HG02973 (cell line): ENCODE data around the gene FHL2.
"Not testable (repeated sequence)": the region's sequence is repeated elsewhere in the genome, so short reads cannot be mapped to it uniquely, and the experiment has no call there.

Experiments
- ATAC-seq: cut with Tn5 transposase; IDR thresholded peaks from one replicate; pipeline ENCODE4 v1.9.1; 2021; ENCODE audit warnings: moderate library complexity; ENCODE audit not compliant: unreplicated experiment

FHL2 gene

DNA sequence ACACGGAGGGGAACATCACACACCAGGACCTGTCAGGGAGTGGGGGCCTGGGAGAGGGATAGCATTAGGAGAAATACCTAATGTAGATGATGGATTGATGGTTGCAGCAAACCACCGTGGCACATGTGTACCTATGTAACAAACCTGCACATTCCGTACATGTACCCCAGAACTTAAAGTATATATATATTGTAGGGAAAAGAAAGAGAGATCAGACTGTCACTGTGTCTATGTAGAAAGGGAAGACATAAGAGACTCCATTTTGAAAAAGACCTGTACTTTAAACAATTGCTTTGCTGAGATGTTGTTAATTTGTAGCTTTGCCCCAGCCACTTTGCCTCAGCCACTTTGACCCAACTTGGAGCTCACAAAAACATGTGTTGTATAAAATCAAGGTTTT, 26.0 kb upstream of the FHL2 start:
- not testable (repeated sequence) for ATAC-seq

DNA sequence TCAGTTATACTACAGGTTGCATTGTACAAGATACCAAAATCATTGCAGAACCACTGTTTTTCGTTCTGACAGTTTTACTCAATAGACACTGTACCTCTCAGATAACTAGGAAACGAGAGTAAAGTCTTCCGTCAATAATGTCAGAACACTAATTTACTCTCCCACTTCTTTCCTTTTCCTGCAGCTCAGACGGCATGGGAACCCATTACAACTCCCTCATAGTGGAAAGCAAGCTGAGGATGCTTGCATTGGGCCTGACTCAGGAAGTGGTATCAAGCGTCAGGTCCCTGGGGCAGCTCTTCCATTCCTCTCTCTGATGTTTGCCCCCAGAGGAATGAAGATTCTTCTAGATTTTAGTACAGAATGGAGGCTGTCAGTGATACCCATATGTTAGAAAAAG, 23.9 kb upstream of the FHL2 start:
- ATAC-seq = no peak

DNA sequence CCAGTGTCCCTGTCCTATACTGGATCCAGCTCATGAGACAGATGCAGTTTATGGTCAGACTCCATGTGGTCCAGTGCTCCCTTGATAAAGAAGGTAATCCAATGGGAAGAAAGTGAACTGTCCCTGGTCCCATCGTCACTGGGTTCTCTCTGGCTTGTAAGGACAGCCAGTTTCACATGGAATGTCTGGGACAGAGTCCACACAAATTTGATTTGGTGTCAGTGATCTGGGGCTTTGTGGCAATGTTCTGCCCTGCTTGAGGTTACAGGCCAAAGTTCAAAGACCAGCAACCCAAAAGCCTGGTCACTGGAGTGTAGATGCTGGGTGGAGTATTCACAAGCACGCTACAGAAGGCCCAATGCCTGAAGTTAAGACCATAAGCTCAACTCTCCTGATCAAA, 22.2 kb upstream of the FHL2 start:
- no peak for ATAC-seq

DNA sequence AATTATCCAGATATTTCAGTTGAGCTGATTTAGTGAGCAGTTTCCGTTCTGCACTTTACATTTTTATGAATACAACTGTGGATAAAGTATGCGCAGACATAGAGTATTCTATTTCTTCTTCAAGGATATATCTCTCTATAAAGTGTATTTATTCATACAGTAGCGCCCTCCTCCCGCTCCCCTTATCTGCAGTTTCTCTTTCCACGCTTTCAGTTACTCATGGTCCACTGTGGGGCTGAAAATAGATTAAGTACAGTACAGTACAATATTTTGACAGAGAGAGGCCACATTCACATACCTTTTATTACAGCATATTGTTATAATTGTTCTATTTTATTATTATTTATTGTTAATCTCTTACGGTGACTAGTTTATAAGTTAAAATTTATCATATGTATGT, 19.7 kb upstream of the FHL2 start:
- no peak for ATAC-seq

DNA sequence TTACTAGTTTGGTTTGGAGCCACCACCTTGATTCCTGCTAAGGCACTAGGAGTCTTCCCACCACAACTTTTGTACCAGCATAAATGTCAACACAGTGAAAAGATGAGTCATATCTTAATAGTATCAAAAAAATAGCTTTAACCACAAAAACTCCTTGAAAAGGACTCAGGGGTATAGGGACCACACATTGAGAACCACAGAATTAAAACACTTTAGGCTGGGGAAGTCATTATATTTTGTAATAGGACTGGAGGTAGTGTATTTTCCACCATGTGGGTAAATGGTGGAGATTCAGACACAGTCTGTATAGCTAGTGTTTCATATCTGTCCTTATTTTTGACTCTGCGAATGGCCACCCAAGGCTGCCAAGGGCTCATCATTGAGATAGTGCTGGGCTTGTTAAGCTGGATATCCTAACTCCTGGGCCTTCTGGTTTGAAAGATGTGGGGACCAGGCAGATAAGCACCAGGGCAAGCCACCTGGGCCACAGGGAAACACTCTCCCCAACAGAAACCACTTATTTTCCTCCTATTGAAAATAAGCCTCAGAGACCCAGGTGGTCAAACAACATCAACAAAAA, 19.1 kb upstream of the FHL2 start:
- no peak for ATAC-seq

DNA sequence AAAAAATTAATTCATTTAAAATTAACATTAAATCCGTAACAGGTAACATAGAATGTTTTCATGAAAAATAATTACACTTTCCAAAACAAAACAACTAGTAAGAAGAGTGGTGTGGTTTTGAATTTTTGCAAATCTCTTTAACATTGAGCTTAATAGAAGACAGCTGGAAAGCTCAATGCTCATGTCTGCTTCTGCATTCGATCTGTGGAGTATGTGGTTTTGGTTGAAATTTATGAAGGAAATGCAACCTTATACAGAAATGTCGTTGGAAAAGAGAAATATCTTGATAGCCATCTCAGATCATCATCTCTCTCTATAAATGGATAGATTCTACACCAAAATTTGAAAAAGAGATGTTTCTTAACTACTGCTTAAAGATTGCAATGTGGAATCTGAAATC, 17.3 kb upstream of the FHL2 start:
- no peak for ATAC-seq

DNA sequence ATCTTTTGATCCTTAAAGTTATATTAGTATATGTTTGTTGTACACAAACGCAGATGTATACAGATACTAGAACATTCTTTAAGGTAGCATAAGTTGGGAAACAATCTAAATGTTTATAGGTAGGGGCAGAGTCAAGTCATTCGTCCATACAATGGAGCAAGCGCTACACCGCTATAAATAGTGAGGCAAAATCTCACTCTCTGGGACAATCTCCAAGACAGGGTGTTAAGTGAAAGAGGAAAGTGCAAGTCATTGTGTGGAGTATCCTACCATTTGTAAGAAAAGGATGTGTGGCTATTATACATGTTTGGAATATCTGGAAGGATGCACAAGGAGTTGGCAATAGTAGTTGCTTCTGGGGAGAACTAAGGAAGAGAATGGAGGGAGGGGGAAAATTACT, 16.2 kb upstream of the FHL2 start:
- ATAC-seq = no peak

DNA sequence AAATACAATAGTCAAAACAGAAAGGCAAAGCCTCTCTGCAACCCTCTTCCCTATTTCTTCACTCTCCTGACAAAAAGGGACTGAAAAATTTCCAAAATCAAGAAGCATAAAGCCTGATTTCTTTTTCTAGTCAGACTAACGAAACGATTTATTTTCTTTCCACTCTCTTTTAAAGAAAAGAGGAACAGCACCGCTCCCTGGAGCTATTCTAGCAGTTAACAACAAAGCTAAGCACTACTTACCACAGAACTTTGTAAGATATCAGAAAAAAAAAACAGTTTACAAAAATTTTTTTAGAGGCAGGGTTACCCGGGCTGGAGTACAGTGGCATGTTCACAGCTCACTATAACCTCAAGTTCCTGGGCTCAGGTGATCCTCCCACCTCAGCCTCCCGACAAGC, 14.4 kb upstream of the FHL2 start:
- no peak for ATAC-seq

DNA sequence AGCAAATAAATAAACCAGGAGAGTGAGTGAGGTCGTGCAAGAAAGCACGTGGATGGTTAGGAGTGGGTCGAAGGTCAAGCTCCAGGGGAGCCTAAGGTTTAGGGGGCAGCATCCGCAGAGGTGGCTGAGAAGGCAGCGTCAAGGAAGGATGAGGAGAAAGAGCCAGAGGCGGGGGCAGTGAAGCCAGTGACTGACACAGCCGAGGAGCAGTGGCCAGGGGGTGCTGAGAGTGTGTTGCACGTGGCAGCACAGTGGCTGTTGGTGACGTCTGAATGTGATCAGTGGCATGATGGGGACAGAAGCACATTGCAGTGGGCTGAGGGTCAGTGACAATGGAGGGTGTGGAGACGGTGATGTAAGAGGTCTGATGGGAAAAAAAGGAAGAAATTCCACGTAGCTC, 13.7 kb upstream of the FHL2 start:
- no peak for ATAC-seq

DNA sequence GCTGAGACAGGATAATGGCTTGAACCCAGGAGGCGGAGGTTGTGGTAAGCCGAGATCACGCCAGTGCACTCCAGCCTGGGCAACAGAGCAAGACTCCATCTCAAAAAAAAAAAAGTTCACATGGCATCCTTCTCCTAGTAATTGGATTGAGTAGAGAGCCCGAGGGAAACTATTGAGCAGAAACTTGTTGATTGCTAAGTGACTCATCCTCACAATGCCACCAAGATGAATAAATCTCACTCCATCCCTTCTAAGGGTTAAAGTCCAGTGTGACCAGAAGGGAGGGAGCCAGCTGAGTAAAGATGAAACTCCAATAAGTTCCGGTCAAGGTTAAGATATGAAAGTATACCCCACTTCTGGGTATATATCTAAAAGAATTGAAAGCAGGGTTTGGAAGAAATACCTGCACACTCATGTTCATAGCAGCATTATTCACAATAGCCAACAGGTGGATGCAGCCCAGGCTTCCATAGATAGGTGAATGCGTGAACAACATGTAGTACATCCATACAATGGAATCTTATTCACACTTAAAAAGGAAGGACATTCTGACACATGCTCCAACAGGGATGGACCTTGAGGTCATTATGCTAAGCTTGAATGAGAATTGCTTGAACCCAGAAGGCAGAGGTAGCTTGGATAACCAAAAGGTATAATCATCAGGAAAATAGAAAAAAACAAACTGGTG, 13.0 kb upstream of the FHL2 start:
- no peak for ATAC-seq

DNA sequence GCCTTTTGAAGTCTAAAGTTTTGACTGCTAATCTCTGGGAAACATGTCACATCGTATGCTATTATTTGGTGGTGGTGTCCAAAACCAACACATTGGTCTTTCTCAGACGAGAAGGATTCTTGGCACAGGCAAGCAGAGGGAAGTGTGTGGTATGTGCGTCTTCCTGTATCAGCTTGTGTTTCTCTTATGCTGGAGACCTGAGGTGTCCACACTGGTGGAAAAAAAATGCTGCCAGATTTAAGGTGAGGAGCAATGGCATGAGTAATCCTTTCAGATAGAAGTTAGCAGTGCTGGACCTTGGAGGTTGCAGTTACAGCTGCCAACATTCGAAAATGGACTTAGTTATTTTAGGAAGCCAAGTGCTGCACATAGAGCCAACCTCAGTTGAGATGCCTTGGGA, 11.7 kb upstream of the FHL2 start:
- no peak for ATAC-seq

DNA sequence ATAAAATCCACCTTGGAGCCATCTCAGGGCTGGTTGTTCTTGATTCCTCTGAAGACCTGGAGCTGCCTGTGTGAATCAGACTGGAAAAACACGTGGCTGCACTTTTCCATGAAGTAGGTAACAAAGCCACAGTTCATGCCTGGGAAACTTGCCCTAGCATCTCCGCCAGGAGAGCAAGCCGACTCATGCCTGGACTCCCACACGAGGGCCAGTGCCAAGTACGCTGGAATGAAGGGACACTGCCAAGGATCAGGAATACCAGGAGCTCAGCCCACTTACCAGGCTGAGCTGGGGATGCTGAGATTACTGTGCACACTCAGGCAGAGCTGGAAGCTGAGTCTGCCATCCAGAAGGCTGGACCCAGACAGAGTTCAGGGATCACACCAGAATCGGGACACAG, 10.9 kb upstream of the FHL2 start:
- ATAC-seq = no peak

DNA sequence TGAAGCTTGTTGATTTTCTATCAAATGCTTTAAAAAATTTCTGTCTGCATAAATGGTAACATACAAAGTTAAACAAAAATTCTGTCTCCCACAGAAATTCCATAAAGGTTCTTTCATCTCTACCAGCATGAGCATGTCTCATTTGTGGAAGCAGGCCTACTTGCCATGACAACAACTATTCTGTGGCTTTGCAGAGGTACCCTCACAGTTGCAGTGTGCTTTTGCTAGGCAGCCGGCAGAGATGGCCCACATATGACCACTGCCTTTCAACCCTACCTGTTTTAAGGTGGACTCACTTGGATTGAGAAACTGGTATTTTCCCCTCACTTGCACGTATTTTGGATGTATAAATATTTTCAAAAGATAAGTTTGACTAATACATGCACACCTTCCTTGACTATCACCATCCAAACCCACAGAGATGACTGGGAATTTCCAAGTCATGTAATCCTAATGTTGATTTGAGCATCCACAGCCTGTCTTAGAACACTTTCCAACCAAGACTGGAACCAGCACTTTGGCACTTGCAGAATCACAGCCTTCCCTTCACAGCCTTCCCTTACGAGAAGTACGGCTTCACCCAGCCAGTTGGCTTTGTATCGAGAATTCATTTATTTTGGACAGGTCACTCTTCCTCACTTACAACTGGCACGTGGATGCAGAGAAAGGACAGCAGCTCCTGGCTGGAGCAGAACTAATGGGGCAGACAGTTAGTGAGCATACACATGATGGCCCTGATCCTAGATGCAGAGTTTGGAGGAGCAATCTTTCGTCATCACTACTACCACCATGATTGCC, 9.3 kb upstream of the FHL2 start:
- ATAC-seq = no peak

DNA sequence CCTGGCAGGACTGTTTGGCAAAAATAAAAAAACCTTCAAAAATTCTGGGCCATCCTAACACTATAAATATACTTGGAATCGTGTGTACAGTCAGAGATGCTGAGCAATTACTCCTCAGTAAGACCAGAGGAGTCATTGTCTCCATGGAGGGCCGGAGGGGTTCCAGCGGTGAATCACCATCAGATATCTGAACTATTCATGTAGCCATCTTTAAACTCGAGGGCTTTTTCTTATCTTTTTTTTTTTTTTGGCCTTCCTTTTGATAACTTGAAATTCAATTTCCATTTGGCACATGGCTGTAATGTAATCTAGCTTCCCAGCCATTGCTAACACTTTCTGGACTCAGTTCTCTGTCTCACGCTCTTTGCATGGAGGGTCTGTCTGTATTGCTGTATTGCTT, 7.4 kb upstream of the FHL2 start:
- no peak for ATAC-seq

DNA sequence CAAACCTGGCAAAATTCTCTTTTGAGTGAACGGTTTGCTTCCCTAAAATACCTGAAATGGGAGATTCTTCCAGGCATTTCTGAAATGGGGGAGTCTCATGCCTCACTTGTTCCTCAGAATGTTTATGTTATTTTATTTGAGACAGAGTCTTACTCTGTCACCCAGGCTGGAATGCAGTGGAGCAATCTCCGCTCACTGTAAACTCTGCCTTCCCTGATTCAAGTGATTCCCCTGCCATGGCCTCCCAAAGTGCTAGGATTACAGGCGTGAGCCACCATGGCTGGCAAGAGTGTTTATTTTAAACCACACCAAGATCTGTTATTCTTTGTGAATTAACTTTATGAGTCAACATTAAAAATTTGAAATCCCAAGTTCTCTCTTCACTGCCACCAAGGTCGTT, 6.4 kb upstream of the FHL2 start:
- no peak for ATAC-seq

DNA sequence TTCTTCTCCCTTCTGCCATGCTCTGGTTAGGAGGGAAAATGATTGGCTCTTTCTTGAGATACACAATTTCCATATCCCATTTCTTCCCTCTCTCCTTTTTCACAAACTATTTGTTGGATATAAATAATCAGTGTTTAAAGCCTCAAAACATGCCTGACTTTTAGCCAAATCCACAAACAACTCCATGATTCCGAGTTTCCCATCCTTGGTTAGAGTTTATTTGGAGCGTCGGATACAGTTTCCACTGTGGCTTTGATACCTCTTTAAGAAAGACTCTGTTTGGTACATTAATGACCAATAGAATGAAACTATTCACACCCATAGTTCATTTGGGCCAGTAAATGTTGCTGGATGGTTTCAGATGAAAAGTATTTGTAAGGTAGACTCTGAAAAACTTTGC, 5.9 kb upstream of the FHL2 start:
- no peak for ATAC-seq

DNA sequence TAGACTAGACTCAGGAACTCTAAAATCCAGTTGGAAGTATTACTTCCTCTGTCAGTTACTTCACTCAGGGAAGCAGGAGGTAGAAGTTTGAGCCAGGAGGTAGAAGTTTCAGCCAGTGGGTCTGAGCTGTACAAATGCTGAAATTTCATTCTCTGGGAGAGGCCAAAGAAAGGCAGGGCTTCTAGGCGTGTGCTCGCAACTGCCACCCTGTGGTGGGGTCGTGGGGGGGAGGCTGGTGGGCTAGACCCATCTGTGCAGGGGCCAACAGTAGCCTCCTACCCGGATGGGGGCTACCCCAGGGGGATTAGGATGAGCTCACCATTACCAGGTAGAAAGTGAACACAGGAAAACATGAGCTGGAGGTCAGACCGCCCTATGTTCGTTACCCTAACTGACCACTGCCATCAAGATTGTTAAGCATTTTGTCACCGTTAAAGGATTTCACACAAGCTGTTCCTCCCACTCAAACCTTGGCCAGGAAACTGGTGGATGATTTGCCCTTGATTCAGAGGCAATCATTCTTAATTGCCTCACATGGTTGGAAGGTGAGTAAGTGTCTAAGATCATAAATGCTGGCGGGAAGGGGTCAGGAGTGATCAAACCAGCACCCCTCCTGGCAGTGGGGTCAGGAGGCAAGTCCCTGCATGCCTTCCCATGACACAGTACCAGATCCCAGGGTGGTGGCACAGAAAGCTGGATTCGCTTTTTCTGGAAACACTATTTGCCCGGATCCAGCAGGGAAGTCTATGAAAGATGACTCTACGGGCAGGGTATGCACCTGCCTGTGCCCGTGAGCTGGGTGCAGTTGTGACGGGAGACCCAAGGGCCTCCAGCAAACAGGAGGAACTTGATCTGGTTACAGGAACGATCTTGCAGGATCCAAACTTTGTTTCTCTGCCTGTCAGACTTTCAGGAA, 5.2 kb upstream of the FHL2 start:
- ATAC-seq = no peak

DNA sequence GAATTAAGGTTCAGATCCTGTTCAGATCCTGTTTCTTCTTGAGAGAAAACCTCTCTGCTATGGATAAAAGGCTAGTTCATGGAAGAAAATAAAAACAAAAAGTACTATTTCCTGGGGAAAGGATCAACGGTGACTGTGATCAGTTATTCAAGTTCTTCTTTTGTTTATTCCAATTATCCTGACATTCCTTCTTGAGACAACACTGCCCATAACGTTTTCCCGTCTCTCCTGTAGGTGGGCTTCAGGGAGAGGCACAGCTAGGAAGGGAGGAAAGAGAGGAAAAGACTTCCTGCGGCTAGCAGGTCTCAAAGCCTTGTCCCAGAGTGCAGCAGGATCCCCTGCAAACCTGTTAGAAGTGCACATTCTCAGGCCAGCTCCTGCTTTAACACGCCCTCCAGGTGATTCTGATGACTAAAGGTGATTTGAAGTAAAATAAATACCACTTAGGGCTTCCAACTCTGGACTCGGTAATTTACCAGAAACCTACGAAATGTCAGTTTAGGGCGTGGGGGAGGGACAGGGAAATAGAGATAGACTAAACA, 4.5 kb upstream of the FHL2 start:
- ATAC-seq = no peak

DNA sequence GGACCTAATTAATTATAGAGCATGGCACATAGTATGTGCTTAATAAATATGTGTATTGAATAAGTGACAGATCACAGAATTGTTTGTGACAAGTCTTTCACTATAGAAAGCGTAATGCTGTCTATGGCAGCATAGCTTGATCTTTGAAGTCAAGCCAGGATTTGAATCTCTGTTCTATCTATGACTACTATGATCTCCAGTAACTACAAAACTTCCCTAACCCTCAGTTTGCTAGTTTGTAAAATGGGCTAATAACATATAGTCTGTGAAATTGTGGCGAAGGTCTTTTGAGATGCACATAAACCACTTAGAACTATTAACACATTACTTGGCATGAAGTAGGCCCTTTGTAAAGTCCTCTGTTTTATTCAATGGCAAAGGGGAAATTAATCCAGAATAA, 4.0 kb upstream of the FHL2 start:
- ATAC-seq = no peak

DNA sequence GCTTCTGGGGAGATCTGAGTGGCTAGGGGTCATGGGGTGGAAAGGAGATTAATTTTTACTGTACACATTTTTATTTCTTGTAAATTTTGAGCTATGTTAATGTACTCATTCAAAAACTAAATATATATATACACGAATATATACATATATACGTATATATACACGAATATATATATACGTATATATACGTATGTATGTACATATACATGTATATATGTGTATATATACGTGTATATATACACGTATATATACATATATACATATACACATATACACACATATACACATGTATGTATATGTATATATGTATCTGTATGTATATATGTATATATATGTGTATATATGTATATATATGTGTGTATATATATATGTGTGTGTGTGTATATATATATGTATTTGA, 3.0 kb upstream of the FHL2 start:
- no peak for ATAC-seq

DNA sequence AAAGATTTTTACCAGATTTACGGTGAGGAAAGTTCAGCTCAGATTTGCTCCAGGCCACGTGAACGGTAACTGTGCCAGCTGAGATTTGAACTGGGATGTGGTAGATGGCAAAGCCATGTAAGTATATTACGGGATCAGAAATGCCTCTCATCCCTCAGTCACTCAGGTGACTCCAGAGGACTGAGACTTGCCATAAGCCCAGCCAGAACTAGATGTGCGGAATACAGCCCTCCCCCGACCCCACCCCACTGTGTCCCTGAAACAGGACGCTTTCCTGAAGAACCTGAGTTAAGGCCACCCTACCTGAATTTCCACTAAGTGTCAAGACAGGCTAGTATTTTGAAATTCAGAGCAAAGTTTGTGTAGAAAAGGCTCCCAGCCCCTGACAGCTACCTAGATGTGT, 1.3 kb upstream of the FHL2 start:
- ATAC-seq = no peak
